Cerebellar nuclear complex (tissue), 1 donor: ENCODE measurements around the gene KCNN3.
"Not testable (repeated sequence)": the region's sequence is repeated elsewhere in the genome, so short reads cannot be mapped to it uniquely, and the experiment has no call there.

ENCODE experiments used
- DNase-seq, 2 experiments: peaks; one replicate each; lab custom pipeline; 2025; lab: John Stamatoyannopoulos, UW

KCNN3 gene

GRCh38 chr1:154698320-154699096 is 171.6 kb downstream of the KCNN3 start:
- DNase-seq = no peak

- DNase-seq = no peak
These were observed 172.4 kb downstream of the KCNN3 start for GRCh38 chr1:154697710-154698109.

GRCh38 chr1:154696456-154696855 is 173.6 kb downstream of the KCNN3 start:
- DNase-seq = no peak

- DNase-seq = no peak
These were observed 174.1 kb downstream of the KCNN3 start for GRCh38 chr1:154695985-154696384.

GRCh38 chr1:154694995-154695394 is 175.1 kb downstream of the KCNN3 start:
- no peak for DNase-seq

GRCh38 chr1:154689083-154689482 is 181.0 kb downstream of the KCNN3 start:
- no peak for DNase-seq

GRCh38 chr1:154686507-154686906 is 183.6 kb downstream of the KCNN3 start:
- DNase-seq = no peak

GRCh38 chr1:154683820-154684219 is 186.3 kb downstream of the KCNN3 start:
- no peak for DNase-seq

GRCh38 chr1:154682254-154682653 is 187.8 kb downstream of the KCNN3 start:
- no peak for DNase-seq

- DNase-seq = not testable (repeated sequence)
These were observed 192.2 kb downstream of the KCNN3 start for GRCh38 chr1:154677844-154678243.

- DNase-seq = not testable (repeated sequence)
These were observed 193.2 kb downstream of the KCNN3 start for GRCh38 chr1:154676847-154677246.

- not testable (repeated sequence) for DNase-seq
These were observed 195.6 kb downstream of the KCNN3 start for GRCh38 chr1:154674456-154674855.

- not testable (repeated sequence) for DNase-seq
These were observed 197.8 kb downstream of the KCNN3 start for GRCh38 chr1:154672245-154672644.

- DNase-seq = not testable (repeated sequence)
These were observed 198.7 kb downstream of the KCNN3 start for GRCh38 chr1:154671412-154671811.

- not testable (repeated sequence) for DNase-seq
These were observed 199.5 kb downstream of the KCNN3 start for GRCh38 chr1:154670310-154671270.

- DNase-seq = no peak
These were observed 200.4 kb downstream of the KCNN3 start for GRCh38 chr1:154669464-154670282.

- DNase-seq = no peak
These were observed 203.9 kb downstream of the KCNN3 start for GRCh38 chr1:154666051-154666790.

- no peak for DNase-seq
These were observed 205.6 kb downstream of the KCNN3 start for GRCh38 chr1:154664331-154665002.

- DNase-seq = peak; percentile 49 to 78
These were observed 206.5 kb downstream of the KCNN3 start for GRCh38 chr1:154663471-154664060.

- no peak for DNase-seq
These were observed 209.0 kb downstream of the KCNN3 start for GRCh38 chr1:154661110-154661509.
